ENCODE data around the gene PRUNE1.

PRUNE1 gene

GRCh38 chr1:150999051-150999674 is 9.1 kb upstream of the PRUNE1 start:
- DNase-seq (ENCODE audit: low read depth), result no peak
- no peak overlapping the region for H3K4me3 ChIP-seq (ENCODE audit: low read depth, low read length)
- no peak for TF ChIP-seq POLR2A (IDR thresholded peaks at IDR 0.05; ENCODE audit: extremely low read depth, insufficient read length)
- TF ChIP-seq CTCF (IDR thresholded peaks at IDR 0.05; ENCODE audit: low read depth, low read length), result no peak
- no peak for TF ChIP-seq MAX (IDR thresholded peaks at IDR 0.05; ENCODE audit: low read depth, low read length)
- no peak for TF ChIP-seq MYC (IDR thresholded peaks at IDR 0.05; ENCODE audit: low read depth, low read length)

GRCh38 chr1:150999926-151000325 is 8.3 kb upstream of the PRUNE1 start:
- no peak for TF ChIP-seq MAX (IDR thresholded peaks at IDR 0.05; ENCODE audit: low read depth, low read length)
- no peak for TF ChIP-seq CTCF (IDR thresholded peaks at IDR 0.05; ENCODE audit: low read depth, low read length)
- TF ChIP-seq POLR2A (IDR thresholded peaks at IDR 0.05; ENCODE audit: extremely low read depth, insufficient read length), result no peak
- TF ChIP-seq MYC (IDR thresholded peaks at IDR 0.05; ENCODE audit: low read depth, low read length), result no peak
- no peak overlapping the region for H3K4me3 ChIP-seq (ENCODE audit: low read depth, low read length)
- DNase-seq (ENCODE audit: low read depth), result no peak

GRCh38 chr1:151000408-151000807 is 7.8 kb upstream of the PRUNE1 start:
- no peak overlapping the region for H3K4me3 ChIP-seq (ENCODE audit: low read depth, low read length)
- no peak for DNase-seq (ENCODE audit: low read depth)
- TF ChIP-seq CTCF (IDR thresholded peaks at IDR 0.05; ENCODE audit: low read depth, low read length) (no peak), POLR2A (IDR thresholded peaks at IDR 0.05; ENCODE audit: extremely low read depth, insufficient read length) (no peak), MYC (IDR thresholded peaks at IDR 0.05; ENCODE audit: low read depth, low read length) (no peak), MAX (IDR thresholded peaks at IDR 0.05; ENCODE audit: low read depth, low read length) (no peak)

- H3K4me3 ChIP-seq (ENCODE audit: low read depth, low read length), result no peak overlapping the region
- DNase-seq (ENCODE audit: low read depth), result peak; percentile 31
- TF ChIP-seq POLR2A (IDR thresholded peaks at IDR 0.05; ENCODE audit: extremely low read depth, insufficient read length) (no peak), MAX (IDR thresholded peaks at IDR 0.05; ENCODE audit: low read depth, low read length) (no peak), MYC (IDR thresholded peaks at IDR 0.05; ENCODE audit: low read depth, low read length) (no peak), CTCF (IDR thresholded peaks at IDR 0.05; ENCODE audit: low read depth, low read length) (no peak)
Measured at GRCh38 chr1:151001602-151002001, 6.6 kb upstream of the PRUNE1 start.

GRCh38 chr1:151002051-151002450 is 6.2 kb upstream of the PRUNE1 start:
- no peak for TF ChIP-seq MAX (IDR thresholded peaks at IDR 0.05; ENCODE audit: low read depth, low read length)
- no peak for TF ChIP-seq POLR2A (IDR thresholded peaks at IDR 0.05; ENCODE audit: extremely low read depth, insufficient read length)
- TF ChIP-seq CTCF (IDR thresholded peaks at IDR 0.05; ENCODE audit: low read depth, low read length), result no peak
- no peak for TF ChIP-seq MYC (IDR thresholded peaks at IDR 0.05; ENCODE audit: low read depth, low read length)
- DNase-seq (ENCODE audit: low read depth), result peak; percentile 35
- H3K4me3 ChIP-seq (ENCODE audit: low read depth, low read length), result no peak overlapping the region

Measured in NB4 (cell line).